ENCODE data around the gene SYT12.

The SYT12 gene

GRCh38 chr11:67022961-67023956, at the start of gene SYT12:
Gene SYT12, plus strand, starts transcription at chr11:67023134. Its CDS starts 7,011 bp downstream, at chr11:67030145.
- peaks cover 37% of the 10 kb centered on the region for H3K4me1 ChIP-seq (ENCODE audit: control insufficient read depth, low read length)
- TF ChIP-seq CTCF (IDR thresholded peaks at IDR 0.05; ENCODE audit: low read depth, low read length, poor library complexity, severe bottlenecking) (no peak), EZH2phosphoT487 (IDR thresholded peaks at IDR 0.05; ENCODE audit: borderline replicate concordance, low read length) (no peak)
- H4K20me1 ChIP-seq (ENCODE audit: control insufficient read depth, insufficient read depth, low read depth, low read length) = no peaks in the 10 kb centered on the region
- H3K4me3 ChIP-seq (ENCODE audit: low read length) = no peak within 1 kb of the TSS
- no peaks in the 10 kb centered on the region for H3K79me2 ChIP-seq (ENCODE audit: control insufficient read depth, low read length)
- H3K27me3 ChIP-seq (ENCODE audit: control insufficient read depth, low read length) = peaks cover 54% of the 10 kb centered on the region
- H3K9me3 ChIP-seq (ENCODE audit: control insufficient read depth, insufficient read depth, low read length) = no peaks in the 10 kb centered on the region
- H3K27ac ChIP-seq (ENCODE audit: low read depth, low read length) = no peak within 1 kb of the TSS
- 0 out of 2 replicates have a peak within 1 kb of the TSS, but pooled peaks have one; percentile 47 for H3K4me2 ChIP-seq (ENCODE audit: low read length)
- H3K36me3 ChIP-seq (ENCODE audit: control insufficient read depth, low read length) = no peaks in the 10 kb centered on the region
- no peaks in the 10 kb centered on the region for H3F3A ChIP-seq (ENCODE audit: control insufficient read depth, insufficient read depth)
- no peaks in the 10 kb centered on the region for H3K9me2 ChIP-seq (replicated peaks; ENCODE audit: control insufficient read depth, low read length)

GRCh38 chr11:66973956-66974580, 48.9 kb upstream of the SYT12 start:
- H3F3A ChIP-seq (ENCODE audit: control insufficient read depth, insufficient read depth) = no peaks in the 10 kb centered on the region
- no peaks in the 10 kb centered on the region for H3K4me1 ChIP-seq (ENCODE audit: control insufficient read depth, low read length)
- no peaks in the 10 kb centered on the region for H3K9me2 ChIP-seq (replicated peaks; ENCODE audit: control insufficient read depth, low read length)
- TF ChIP-seq CTCF (IDR thresholded peaks at IDR 0.05; ENCODE audit: low read depth, low read length, poor library complexity, severe bottlenecking) (no peak), EZH2phosphoT487 (IDR thresholded peaks at IDR 0.05; ENCODE audit: borderline replicate concordance, low read length) (no peak)
- no peak overlapping the region for H3K4me2 ChIP-seq (ENCODE audit: low read length)
- no peaks in the 10 kb centered on the region for H3K36me3 ChIP-seq (ENCODE audit: control insufficient read depth, low read length)
- H3K4me3 ChIP-seq (ENCODE audit: low read length) = no peak overlapping the region
- peaks cover 10% of the 10 kb centered on the region; the same call in 1 of the 2 replicates for H3K27me3 ChIP-seq (ENCODE audit: control insufficient read depth, low read length)
- H4K20me1 ChIP-seq (ENCODE audit: control insufficient read depth, insufficient read depth, low read depth, low read length) = no peaks in the 10 kb centered on the region
- H3K79me2 ChIP-seq (ENCODE audit: control insufficient read depth, low read length) = no peaks in the 10 kb centered on the region
- no peaks in the 10 kb centered on the region for H3K9me3 ChIP-seq (ENCODE audit: control insufficient read depth, insufficient read depth, low read length)
- no peak overlapping the region for H3K27ac ChIP-seq (ENCODE audit: low read depth, low read length)

- Histone ChIP-seq H3K9me2 (replicated peaks; ENCODE audit: control insufficient read depth, low read length) (no peaks in the 10 kb centered on the region), H3K79me2 (ENCODE audit: control insufficient read depth, low read length) (no peaks in the 10 kb centered on the region), H3F3A (ENCODE audit: control insufficient read depth, insufficient read depth) (no peaks in the 10 kb centered on the region), H3K9me3 (ENCODE audit: control insufficient read depth, insufficient read depth, low read length) (no peaks in the 10 kb centered on the region), H3K4me2 (ENCODE audit: low read length) (no peak within 1 kb of the TSS), H3K4me1 (ENCODE audit: control insufficient read depth, low read length) (no peaks in the 10 kb centered on the region), H3K36me3 (ENCODE audit: control insufficient read depth, low read length) (no peaks in the 10 kb centered on the region), H3K27ac (ENCODE audit: low read depth, low read length) (no peak within 1 kb of the TSS), H3K27me3 (ENCODE audit: control insufficient read depth, low read length) (peaks cover 10% of the 10 kb centered on the region; the same call in 1 of the 2 replicates), H3K4me3 (ENCODE audit: low read length) (no peak within 1 kb of the TSS), H4K20me1 (ENCODE audit: control insufficient read depth, insufficient read depth, low read depth, low read length) (no peaks in the 10 kb centered on the region)
- TF ChIP-seq EZH2phosphoT487 (IDR thresholded peaks at IDR 0.05; ENCODE audit: borderline replicate concordance, low read length) = no peak
- TF ChIP-seq CTCF (IDR thresholded peaks at IDR 0.05; ENCODE audit: low read depth, low read length, poor library complexity, severe bottlenecking) = no peak
Measured at GRCh38 chr11:66974724-66975404, 48.1 kb upstream of the SYT12 start, which contains the start of gene C11orf86. Gene C11orf86, plus strand, starts transcription at chr11:66975304. Its CDS starts 59 bp downstream, at chr11:66975363.
